HG02840 (cell line): ENCODE measurements around the gene FRMPD2.
"Not testable (repeated sequence)": the region's sequence is repeated elsewhere in the genome, so short reads cannot be mapped to it uniquely, and the experiment has no call there.

Experiments
- ATAC-seq: cut with Tn5 transposase; IDR thresholded peaks from one replicate; pipeline ENCODE4 v1.9.1; 2021; ENCODE audit warnings: mild to moderate bottlenecking, moderate library complexity, moderate number of reproducible peaks; ENCODE audit not compliant: unreplicated experiment, low FRiP score

Gene FRMPD2

GRCh38 chr10:48143721-48144642 lies 130.5 kb downstream of the FRMPD2 start:
- ATAC-seq = not testable (repeated sequence)

- ATAC-seq = not testable (repeated sequence)
Measured at GRCh38 chr10:48140949-48141348, 133.5 kb downstream of the FRMPD2 start.

GRCh38 chr10:48139953-48140850 lies 134.3 kb downstream of the FRMPD2 start:
- not testable (repeated sequence) for ATAC-seq

GRCh38 chr10:48128954-48129353 lies 145.5 kb downstream of the FRMPD2 start:
- ATAC-seq = not testable (repeated sequence)

- not testable (repeated sequence) for ATAC-seq
Measured at GRCh38 chr10:48126251-48126650, 148.2 kb downstream of the FRMPD2 start.

- ATAC-seq = not testable (repeated sequence)
Measured at GRCh38 chr10:48125631-48126030, 148.9 kb downstream of the FRMPD2 start.

GRCh38 chr10:48122618-48123017 lies 151.9 kb downstream of the FRMPD2 start:
- not testable (repeated sequence) for ATAC-seq

- ATAC-seq = not testable (repeated sequence)
Measured at GRCh38 chr10:48110277-48110676, 164.2 kb downstream of the FRMPD2 start.
